GM10248 (cell line): ENCODE results near the gene HSDL1.
A peak's percentile ranks its signal among the peaks of the same experiment; 100 is the strongest.
"Not testable (repeated sequence)": the region's sequence is repeated elsewhere in the genome, so short reads cannot be mapped to it uniquely, and the experiment has no call there.

Experiments used
- CTCF ChIA-PET: fragments of 300-600 bp; sonication (Branson Sonifier 250); formaldehyde crosslinking; extraction: SDS; loops from one replicate; lab custom pipeline; 2021; ENCODE audit warnings: antibody characterized with exemption; lab: Yijun Ruan, JAX
- POLR2A ChIA-PET: fragments of 350-650 bp; sonication (Branson Sonifier 250); formaldehyde crosslinking; extraction: SDS; loops from one replicate; lab custom pipeline; 2020; ENCODE audit warnings: antibody characterized with exemption; lab: Yijun Ruan, JAX
- DNase-seq: peaks from one replicate; pipeline ENCODE4 v3.0.0; 2012; ENCODE audit errors: extremely low spot score
- TF ChIP-seq, protein P1 (sequence below): IDR thresholded peaks from 2 replicates; pipeline ENCODE4 v1.5.1; 2012; ENCODE audit warnings: mild to moderate bottlenecking, low read depth; ENCODE audit errors: extremely low read depth, missing control alignments, control extremely low read depth

The HSDL1 gene

GRCh38 chr16:84116720-84117493 is 28.1 kb downstream of the HSDL1 start, which contains the start of gene MBTPS1:
TSS of gene MBTPS1 (minus strand) at chr16:84116942. CDS start at chr16:84101783, 15,159 bp downstream.
- TF ChIP-seq, protein P1, sequence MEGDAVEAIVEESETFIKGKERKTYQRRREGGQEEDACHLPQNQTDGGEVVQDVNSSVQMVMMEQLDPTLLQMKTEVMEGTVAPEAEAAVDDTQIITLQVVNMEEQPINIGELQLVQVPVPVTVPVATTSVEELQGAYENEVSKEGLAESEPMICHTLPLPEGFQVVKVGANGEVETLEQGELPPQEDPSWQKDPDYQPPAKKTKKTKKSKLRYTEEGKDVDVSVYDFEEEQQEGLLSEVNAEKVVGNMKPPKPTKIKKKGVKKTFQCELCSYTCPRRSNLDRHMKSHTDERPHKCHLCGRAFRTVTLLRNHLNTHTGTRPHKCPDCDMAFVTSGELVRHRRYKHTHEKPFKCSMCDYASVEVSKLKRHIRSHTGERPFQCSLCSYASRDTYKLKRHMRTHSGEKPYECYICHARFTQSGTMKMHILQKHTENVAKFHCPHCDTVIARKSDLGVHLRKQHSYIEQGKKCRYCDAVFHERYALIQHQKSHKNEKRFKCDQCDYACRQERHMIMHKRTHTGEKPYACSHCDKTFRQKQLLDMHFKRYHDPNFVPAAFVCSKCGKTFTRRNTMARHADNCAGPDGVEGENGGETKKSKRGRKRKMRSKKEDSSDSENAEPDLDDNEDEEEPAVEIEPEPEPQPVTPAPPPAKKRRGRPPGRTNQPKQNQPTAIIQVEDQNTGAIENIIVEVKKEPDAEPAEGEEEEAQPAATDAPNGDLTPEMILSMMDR = no peak
- POLR2A ChIA-PET = interaction anchor here (0.5 to 1.5 kb wide), 4 partner anchors 22 to 87 kb away, joined by 3 to 5 read pairs (median 4); partner anchors contain the start of gene TAF1C

GRCh38 chr16:84115919-84116719 is 28.9 kb downstream of the HSDL1 start:
- no peak for DNase-seq
- POLR2A ChIA-PET = interaction anchor here (0.8 to 1.5 kb wide), 3 partner anchors 23 to 71 kb away, joined by 3 to 5 read pairs (median 4); partner anchors contain the start of gene TAF1C
- TF ChIP-seq, protein P1 = peak; percentile 22
- CTCF ChIA-PET = interaction anchor here (0.9 to 4.7 kb wide), 16 partner anchors 10 to 390 kb away, joined by 3 to 35 read pairs (median 6); partner anchors contain the start of gene TAF1C

More at GRCh38 chr16:84116720-84117493, 28.1 kb downstream of the HSDL1 start, which contains the start of gene MBTPS1:
- CTCF ChIA-PET = interaction anchor here (0.9 to 4.7 kb wide), 17 partner anchors 10 to 390 kb away, joined by 3 to 35 read pairs (median 4); partner anchors contain the start of gene TAF1C
- peak; percentile 97 for DNase-seq

- POLR2A ChIA-PET = interaction anchor here (0.6 kb wide), 2 partner anchors 21 to 44 kb away, joined by 3 to 6 read pairs; no protein-coding TSS in a partner anchor
- DNase-seq = not testable (repeated sequence)
- CTCF ChIA-PET = interaction anchor here (0.6 to 3.2 kb wide), 4 partner anchors 11 to 75 kb away, joined by 3 to 13 read pairs (median 4); partner anchors contain the start of gene TAF1C
Observed at GRCh38 chr16:84111949-84112348, 33.0 kb downstream of the HSDL1 start.

GRCh38 chr16:84111525-84111924 is 33.5 kb downstream of the HSDL1 start:
- DNase-seq = no peak
- CTCF ChIA-PET = interaction anchor here (0.6 to 3.2 kb wide), 5 partner anchors 11 to 75 kb away, joined by 3 to 13 read pairs (median 4); partner anchors contain the start of gene TAF1C
- POLR2A ChIA-PET = interaction anchor here (0.6 kb wide), 1 partner anchor 45 kb away, joined by 3 read pairs; no protein-coding TSS in a partner anchor
- TF ChIP-seq, protein P1 = no peak

DNA sequence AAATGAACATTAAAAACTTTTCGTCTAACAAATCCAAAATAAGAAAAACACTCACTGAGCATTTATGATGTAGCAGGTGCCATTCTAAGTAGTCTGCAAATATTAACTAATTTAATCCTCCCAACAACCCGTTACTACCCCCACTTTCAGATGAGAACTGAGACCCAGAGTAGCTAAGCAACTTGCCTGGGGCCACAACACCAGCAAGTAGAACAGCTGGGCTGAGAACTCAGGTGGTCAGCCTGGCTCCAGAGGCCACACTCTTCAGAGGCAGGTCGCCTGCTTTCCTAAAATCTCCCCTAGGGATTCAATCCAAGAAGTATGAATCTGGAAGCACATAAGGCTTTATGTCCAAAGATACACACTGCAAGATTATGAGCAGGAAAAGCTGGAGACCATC is 34.5 kb downstream of the HSDL1 start:
- ChIA-PET POLR2A (interaction anchor here (0.6 kb wide), 1 partner anchor 879 kb away, joined by 4 read pairs; no protein-coding TSS in a partner anchor), CTCF (interaction anchor here (1.0 to 3.2 kb wide), 4 partner anchors 9 to 76 kb away, joined by 3 to 13 read pairs (median 4); partner anchors contain the start of gene TAF1C)
- DNase-seq = no peak
- TF ChIP-seq, protein P1 = no peak

GRCh38 chr16:84109598-84110335 is 35.2 kb downstream of the HSDL1 start:
- POLR2A ChIA-PET = no interaction called here
- CTCF ChIA-PET = interaction anchor here (1.0 to 3.2 kb wide), 3 partner anchors 8 to 77 kb away, joined by 3 to 13 read pairs (median 4); partner anchors contain the start of gene TAF1C
- DNase-seq = no peak
- TF ChIP-seq, protein P1 = no peak
